ENCODE measurements around the gene CARMIL3. TPM values are rescaled to one million over a fixed set of nuclear protein-coding genes. Genes with fewer than 3 reads are reported as not detected.
"Not testable (repeated sequence)": the region's sequence is repeated elsewhere in the genome, so short reads cannot be mapped to it uniquely, and the experiment has no call there.

Gene CARMIL3
- total RNA-seq, 1 experiment from 2014 or later: not detected

DNA sequence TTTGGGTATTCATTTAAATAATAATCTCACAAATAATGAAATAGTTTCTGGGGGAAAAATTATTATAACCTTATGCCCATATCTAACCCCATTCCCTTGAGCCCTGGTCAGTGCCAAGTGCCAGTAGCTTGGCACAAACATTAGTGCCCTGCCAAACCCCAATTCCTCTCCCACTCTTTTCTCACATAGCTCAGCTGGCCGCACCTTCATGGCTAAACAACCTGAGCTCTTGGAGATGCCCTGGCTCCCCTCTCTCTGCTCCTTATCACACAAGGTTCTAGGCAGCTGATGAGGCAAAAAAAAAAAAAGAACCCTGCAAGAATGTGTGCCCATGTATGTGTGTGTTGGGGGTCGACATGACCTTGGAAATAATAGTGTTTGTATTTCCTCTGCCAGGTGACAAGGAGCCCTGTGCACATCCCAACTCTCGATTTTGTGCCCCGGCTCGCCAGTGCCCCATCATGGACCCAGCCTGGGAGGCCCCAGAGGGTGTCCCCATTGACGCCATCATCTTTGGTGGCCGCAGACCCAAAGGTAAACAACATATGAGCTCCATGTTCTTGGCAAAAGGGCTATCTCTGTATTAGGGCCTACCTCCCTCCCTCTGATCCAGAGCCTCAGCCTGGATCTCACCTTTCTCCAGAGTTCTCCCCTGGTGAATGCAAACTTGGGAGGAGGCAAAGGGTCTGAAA is 50.7 kb downstream of the CARMIL3 start:
- ChIA-PET POLR2A (ENCODE audit: unreplicated experiment) (no interaction called here), CTCF (no interaction called here)
- H2AFZ ChIP-seq (ENCODE audit: low read length): no peak overlapping the region
- intact Hi-C loops (cut with micrococcal nuclease): no loop called here
- ATAC-seq (no peak), DNase-seq (no peak)
- no TSS peak for BruUV-seq (replicated peaks)
- no peak overlapping the region for H3K4me2 ChIP-seq (ENCODE audit: low read length)
- no peaks in the 10 kb centered on the region for H3K27me3 ChIP-seq (ENCODE audit: low read length)
- no peak overlapping the region for H3K9ac ChIP-seq (ENCODE audit: low read length)
- no peak overlapping the region for H3K27ac ChIP-seq (ENCODE audit: low read length)
- TF ChIP-seq EZH2 (IDR thresholded peaks at IDR 0.05; ENCODE audit: low read length, unreplicated experiment) (no peak), EZH2phosphoT487 (IDR thresholded peaks at IDR 0.05; ENCODE audit: borderline replicate concordance, low read length) (no peak)
- TF ChIP-seq, protein P1, sequence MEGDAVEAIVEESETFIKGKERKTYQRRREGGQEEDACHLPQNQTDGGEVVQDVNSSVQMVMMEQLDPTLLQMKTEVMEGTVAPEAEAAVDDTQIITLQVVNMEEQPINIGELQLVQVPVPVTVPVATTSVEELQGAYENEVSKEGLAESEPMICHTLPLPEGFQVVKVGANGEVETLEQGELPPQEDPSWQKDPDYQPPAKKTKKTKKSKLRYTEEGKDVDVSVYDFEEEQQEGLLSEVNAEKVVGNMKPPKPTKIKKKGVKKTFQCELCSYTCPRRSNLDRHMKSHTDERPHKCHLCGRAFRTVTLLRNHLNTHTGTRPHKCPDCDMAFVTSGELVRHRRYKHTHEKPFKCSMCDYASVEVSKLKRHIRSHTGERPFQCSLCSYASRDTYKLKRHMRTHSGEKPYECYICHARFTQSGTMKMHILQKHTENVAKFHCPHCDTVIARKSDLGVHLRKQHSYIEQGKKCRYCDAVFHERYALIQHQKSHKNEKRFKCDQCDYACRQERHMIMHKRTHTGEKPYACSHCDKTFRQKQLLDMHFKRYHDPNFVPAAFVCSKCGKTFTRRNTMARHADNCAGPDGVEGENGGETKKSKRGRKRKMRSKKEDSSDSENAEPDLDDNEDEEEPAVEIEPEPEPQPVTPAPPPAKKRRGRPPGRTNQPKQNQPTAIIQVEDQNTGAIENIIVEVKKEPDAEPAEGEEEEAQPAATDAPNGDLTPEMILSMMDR (conservative IDR thresholded peaks at IDR 0.05; ENCODE audit: low read depth, low read length): no peak
- H3K9me3 ChIP-seq (ENCODE audit: low read length): no peaks in the 10 kb centered on the region
- no peaks in the 10 kb centered on the region for H3K9me2 ChIP-seq (replicated peaks; ENCODE audit: low read length)
- H3F3A ChIP-seq (ENCODE audit: low read length, unreplicated experiment): no peaks in the 10 kb centered on the region
- no peaks in the 10 kb centered on the region for H3K36me3 ChIP-seq (ENCODE audit: low read depth, low read length)
- no peaks in the 10 kb centered on the region for H3K79me2 ChIP-seq (ENCODE audit: low read length)
- H3K4me3 ChIP-seq (ENCODE audit: low read length): no peak overlapping the region
- H3K4me1 ChIP-seq (ENCODE audit: insufficient read depth, low read length): peaks cover 3% of the 10 kb centered on the region; the same call in 1 of the 2 replicates
- H4K20me1 ChIP-seq (ENCODE audit: low read length): no peaks in the 10 kb centered on the region

DNA sequence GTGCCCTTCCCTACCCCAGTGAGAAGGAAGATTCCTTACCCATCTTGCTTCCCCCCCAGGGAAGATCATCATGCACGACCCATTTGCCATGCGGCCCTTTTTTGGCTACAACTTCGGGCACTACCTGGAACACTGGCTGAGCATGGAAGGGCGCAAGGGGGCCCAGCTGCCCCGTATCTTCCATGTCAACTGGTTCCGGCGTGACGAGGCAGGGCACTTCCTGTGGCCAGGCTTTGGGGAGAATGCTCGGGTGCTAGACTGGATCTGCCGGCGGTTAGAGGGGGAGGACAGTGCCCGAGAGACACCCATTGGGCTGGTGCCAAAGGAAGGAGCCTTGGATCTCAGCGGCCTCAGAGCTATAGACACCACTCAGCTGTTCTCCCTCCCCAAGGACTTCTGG is 51.6 kb downstream of the CARMIL3 start:
- no peaks in the 10 kb centered on the region for H3K9me2 ChIP-seq (replicated peaks; ENCODE audit: low read length)
- H3K9me3 ChIP-seq (ENCODE audit: low read length): no peaks in the 10 kb centered on the region
- H2AFZ ChIP-seq (ENCODE audit: low read length): no peak overlapping the region
- ChIA-PET POLR2A (ENCODE audit: unreplicated experiment) (no interaction called here), CTCF (no interaction called here)
- H3F3A ChIP-seq (ENCODE audit: low read length, unreplicated experiment): no peaks in the 10 kb centered on the region
- intact Hi-C loops (cut with micrococcal nuclease): no loop called here
- no peak overlapping the region for H3K4me3 ChIP-seq (ENCODE audit: low read length)
- no peaks in the 10 kb centered on the region for H4K20me1 ChIP-seq (ENCODE audit: low read length)
- no peak for ATAC-seq
- H3K4me2 ChIP-seq (ENCODE audit: low read length): no peak overlapping the region
- no peak for DNase-seq
- H3K9ac ChIP-seq (ENCODE audit: low read length): no peak overlapping the region
- no peaks in the 10 kb centered on the region for H3K36me3 ChIP-seq (ENCODE audit: low read depth, low read length)
- TF ChIP-seq EZH2 (IDR thresholded peaks at IDR 0.05; ENCODE audit: low read length, unreplicated experiment): no peak
- TF ChIP-seq EZH2phosphoT487 (IDR thresholded peaks at IDR 0.05; ENCODE audit: borderline replicate concordance, low read length): no peak
- TF ChIP-seq, protein P1 (conservative IDR thresholded peaks at IDR 0.05; ENCODE audit: low read depth, low read length): no peak
- no peak overlapping the region for H3K27ac ChIP-seq (ENCODE audit: low read length)
- TSS peak; percentile 12 for BruUV-seq (replicated peaks)
- H3K79me2 ChIP-seq (ENCODE audit: low read length): no peaks in the 10 kb centered on the region
- H3K4me1 ChIP-seq (ENCODE audit: insufficient read depth, low read length): peaks cover 4% of the 10 kb centered on the region; the same call in 1 of the 2 replicates
- no peaks in the 10 kb centered on the region for H3K27me3 ChIP-seq (ENCODE audit: low read length)

DNA sequence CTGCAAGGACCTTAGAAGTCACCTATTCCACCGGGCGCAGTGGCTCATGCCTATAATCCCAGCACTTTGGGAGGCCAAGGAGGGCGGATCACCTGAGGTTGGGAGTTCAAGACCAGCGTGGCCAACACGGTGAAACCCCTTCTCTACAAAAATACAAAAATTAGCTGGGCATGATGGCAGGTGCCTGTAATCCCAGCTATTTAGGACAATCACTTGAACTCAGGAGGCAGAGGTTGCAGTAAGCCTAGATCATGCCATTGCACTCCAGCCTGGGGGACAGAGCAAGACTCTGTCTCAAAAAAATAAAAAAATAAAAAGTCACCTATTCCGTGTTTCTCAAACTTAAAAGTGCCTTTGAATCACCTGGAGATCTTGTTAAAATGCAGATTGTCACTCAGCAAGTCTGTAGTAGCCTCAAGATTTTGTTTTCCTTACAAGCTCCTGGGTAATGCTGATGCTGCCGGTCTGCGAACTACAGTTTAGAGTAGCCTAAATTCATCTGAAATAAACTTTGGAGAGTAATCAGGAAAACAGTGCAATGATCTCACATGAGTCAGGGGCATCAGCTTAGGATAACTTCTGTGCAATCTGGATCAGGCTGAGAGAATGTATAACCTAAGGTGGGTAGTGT is 53.9 kb downstream of the CARMIL3 start:
- H3K4me2 ChIP-seq (ENCODE audit: low read length); H3K9me3 ChIP-seq (ENCODE audit: low read length); H3K36me3 ChIP-seq (ENCODE audit: low read depth, low read length); H3F3A ChIP-seq (ENCODE audit: low read length, unreplicated experiment); H4K20me1 ChIP-seq (ENCODE audit: low read length); H2AFZ ChIP-seq (ENCODE audit: low read length); H3K9ac ChIP-seq (ENCODE audit: low read length); BruUV-seq (replicated peaks); H3K27ac ChIP-seq (ENCODE audit: low read length); ATAC-seq; H3K4me3 ChIP-seq (ENCODE audit: low read length); CTCF ChIA-PET; H3K79me2 ChIP-seq (ENCODE audit: low read length); H3K9me2 ChIP-seq (replicated peaks; ENCODE audit: low read length); H3K27me3 ChIP-seq (ENCODE audit: low read length); DNase-seq; H3K4me1 ChIP-seq (ENCODE audit: insufficient read depth, low read length): not testable (repeated sequence)
- POLR2A ChIA-PET (ENCODE audit: unreplicated experiment): interaction anchor here (0.6 kb wide), 1 partner anchor 55 kb away, joined by 3 read pairs; no protein-coding TSS in a partner anchor
- intact Hi-C loops (cut with micrococcal nuclease): loop anchor here (5.0 kb wide), 1 partner anchor 93 kb away; no protein-coding TSS in a partner anchor
